NCI-H748 (cell line): ENCODE results near the gene FRMPD2.
"Not testable (repeated sequence)": the region's sequence is repeated elsewhere in the genome, so short reads cannot be mapped to it uniquely, and the experiment has no call there.

ENCODE experiments used
- DNase-seq: peaks from one replicate; lab custom pipeline; 2025; ENCODE audit not compliant: unreplicated experiment; lab: John Stamatoyannopoulos, UW

FRMPD2 gene

GRCh38 chr10:48143721-48144642 is 130.5 kb downstream of the FRMPD2 start:
- DNase-seq: not testable (repeated sequence)

DNA sequence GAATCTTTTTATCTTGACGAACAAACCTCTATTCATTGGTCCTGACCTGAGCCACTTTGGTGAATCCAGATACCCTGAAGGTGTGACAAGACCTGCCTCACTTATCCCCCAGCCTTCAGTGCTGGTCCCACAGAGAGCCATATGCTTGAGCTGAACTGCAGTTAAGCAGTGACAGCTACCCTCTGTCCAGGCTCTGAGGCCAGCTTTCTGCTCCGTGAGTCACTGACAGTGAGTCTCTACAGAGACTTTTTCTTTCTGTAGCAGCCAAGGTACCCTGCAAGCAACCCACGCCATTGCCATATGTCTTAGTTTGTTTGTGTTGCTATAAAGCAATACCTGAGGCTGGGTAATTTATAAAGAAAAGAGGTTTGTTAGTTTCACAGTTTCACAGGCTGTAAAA is 133.5 kb downstream of the FRMPD2 start:
- not testable (repeated sequence) for DNase-seq

- DNase-seq: not testable (repeated sequence)
Measured at GRCh38 chr10:48139953-48140850, 134.3 kb downstream of the FRMPD2 start.

DNA sequence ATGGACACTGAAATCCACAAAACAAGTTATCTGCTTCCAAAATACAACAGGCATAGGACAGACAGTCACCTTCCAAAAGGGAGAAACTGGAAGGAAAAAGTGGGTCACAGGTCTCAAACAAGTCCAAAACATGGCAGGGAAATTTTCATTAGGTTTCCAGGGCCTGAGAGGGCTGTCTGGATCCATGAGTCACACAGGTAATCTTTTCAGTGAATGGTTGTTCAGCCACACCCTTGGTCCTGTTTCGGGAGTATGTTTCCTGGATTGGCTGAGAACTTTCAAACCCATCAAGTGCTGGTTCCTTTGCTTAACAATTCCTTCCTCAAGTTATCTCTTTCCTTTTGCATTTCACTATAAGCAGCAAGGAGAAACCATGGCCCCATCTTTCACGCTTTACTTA is 145.5 kb downstream of the FRMPD2 start:
- not testable (repeated sequence) for DNase-seq

GRCh38 chr10:48126251-48126650 is 148.2 kb downstream of the FRMPD2 start:
- DNase-seq: not testable (repeated sequence)

DNA sequence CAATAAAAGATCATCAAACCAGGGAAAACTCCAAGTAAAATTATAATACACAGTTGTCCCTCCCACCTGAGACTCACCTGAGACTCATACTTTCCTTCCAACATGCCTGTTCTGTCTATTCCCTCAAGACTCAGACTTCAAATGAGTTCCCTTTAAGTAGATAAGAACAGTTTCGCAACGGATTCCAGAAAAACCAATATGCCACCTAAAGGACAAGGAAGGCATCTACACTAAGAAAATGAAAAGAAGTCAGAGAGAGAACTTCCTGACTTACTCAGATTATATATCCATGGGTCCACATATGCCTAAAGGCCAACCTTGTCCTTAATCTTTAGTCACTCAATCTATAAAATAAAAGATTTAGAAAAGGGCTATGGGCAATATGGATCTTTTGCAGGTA is 148.9 kb downstream of the FRMPD2 start:
- not testable (repeated sequence) for DNase-seq

DNA sequence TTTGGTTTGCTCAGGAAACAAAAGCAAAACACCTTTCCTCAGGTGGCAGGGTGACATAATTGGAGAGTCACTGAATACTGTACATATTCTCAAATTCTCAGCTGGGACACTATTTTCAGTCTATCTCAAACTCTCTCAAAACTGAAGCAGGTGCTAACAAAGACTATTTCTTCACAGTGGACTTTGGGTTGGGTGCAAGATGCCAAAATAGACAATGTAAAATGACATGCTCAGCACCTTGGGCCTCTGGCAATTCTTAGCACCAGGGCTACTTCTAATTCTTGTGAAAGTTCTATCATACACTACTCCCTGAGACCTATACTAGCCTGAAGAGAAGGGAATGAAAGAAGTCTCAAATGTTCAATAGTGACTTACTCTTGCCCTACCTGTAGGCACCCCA is 151.9 kb downstream of the FRMPD2 start:
- DNase-seq: not testable (repeated sequence)

- not testable (repeated sequence) for DNase-seq
Measured at GRCh38 chr10:48110277-48110676, 164.2 kb downstream of the FRMPD2 start.
